ENCODE results near the gene RALGPS1.

Gene RALGPS1

DNA sequence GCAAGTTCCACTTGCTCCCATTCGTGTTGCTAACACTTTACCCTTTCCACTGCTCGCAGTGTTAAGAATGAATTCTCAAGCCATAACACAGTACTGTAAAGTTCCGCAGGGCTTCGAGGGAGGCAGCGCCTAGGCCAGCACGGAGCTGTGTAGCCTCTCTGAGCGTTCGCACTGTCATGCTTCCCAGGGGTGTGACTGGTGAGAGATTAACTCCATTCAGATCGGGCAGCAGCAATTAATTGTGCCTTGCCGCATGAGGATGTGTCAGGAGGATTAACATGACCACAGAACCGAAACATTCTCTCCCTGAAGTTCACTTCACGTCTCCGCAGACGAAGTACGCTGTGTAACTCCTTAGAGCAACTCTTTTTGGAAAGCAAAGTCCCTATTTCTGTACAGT lies 30.9 kb upstream of the RALGPS1 start:
- Histone ChIP-seq H3K4me1 (ENCODE audit: control insufficient read depth, low read depth, low read length) (peaks cover 8% of the 10 kb centered on the region), H3K36me3 (ENCODE audit: control insufficient read depth, low read depth, low read length) (peaks cover 27% of the 10 kb centered on the region), H3K4me3 (ENCODE audit: low read length) (no peak overlapping the region), H3K9ac (ENCODE audit: low read length) (no peak overlapping the region), H3K9me3 (ENCODE audit: control insufficient read depth, low read depth, low read length) (no peaks in the 10 kb centered on the region), H3K27me3 (ENCODE audit: control insufficient read depth, insufficient read depth, low read length) (no peaks in the 10 kb centered on the region), H3K27ac (ENCODE audit: low read length) (no peak overlapping the region)

DNA sequence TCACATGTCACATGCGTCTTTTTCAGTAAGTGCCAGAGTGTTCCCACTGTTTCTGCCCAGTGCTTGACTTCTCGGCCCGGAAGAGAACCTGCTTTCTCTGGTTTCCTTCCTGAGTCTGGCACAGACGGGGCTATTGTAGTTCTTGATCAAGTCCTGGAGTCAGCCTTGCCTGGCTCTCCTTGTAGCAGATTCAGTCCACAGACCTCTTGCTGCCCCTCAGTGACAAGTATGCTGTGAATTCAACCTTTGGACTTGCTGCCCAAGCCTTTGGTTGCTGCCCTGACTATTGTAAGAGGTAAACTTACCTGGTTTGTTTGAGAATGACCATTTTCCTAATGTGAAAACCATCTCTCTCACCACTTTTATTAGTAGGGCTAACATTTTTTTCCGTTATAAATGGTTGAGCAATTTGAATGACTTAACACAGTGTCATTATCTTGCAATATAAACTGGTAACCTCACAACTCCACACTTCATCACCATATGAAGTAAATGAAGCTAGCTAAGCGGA lies 29.4 kb upstream of the RALGPS1 start:
- Histone ChIP-seq H3K4me1 (ENCODE audit: control insufficient read depth, low read depth, low read length) (peaks cover 8% of the 10 kb centered on the region), H3K4me3 (ENCODE audit: low read length) (no peak overlapping the region), H3K27ac (ENCODE audit: low read length) (no peak overlapping the region), H3K36me3 (ENCODE audit: control insufficient read depth, low read depth, low read length) (peaks cover 14% of the 10 kb centered on the region), H3K27me3 (ENCODE audit: control insufficient read depth, insufficient read depth, low read length) (no peaks in the 10 kb centered on the region), H3K9ac (ENCODE audit: low read length) (no peak overlapping the region), H3K9me3 (ENCODE audit: control insufficient read depth, low read depth, low read length) (no peaks in the 10 kb centered on the region)

DNA sequence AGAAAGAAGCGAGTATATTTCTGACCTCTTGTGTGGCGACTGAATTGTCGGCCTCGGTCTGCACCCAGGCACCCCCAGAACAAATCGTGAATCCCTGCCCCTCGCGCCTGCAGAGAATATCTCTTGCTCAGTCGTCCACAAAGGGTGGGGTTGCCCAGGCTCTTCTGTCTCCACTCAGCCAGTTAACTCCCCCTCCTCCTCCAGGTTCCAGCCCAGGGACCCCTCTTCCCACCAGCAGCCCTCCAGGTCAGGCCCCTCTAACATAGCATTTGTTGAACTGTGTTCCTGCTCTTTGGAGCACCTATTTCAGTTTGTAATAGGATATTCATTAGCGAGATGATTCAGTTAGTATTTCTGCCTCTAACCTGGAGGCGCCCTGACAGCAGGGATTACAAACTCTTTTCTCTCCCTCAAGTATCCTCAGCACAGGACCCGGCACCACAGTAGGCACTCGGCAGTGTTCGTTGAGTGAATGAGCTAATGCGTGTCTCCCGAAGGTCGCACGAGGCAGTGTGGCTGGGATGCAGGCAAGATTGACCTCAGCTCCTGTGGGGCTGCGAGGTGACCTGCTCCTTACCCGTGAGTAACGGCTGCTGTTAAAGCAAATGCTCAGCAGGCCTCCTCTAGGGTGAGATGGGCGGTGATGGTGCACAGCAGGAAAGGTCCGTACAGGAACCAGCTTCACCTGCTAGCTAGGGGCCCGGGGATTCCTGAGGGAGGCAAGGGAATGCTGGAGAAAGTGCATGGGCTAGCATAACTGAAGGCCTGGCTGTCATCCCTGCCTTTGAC lies 28.4 kb upstream of the RALGPS1 start:
- Histone ChIP-seq H3K36me3 (ENCODE audit: control insufficient read depth, low read depth, low read length) (peaks cover 6% of the 10 kb centered on the region), H3K4me3 (ENCODE audit: low read length) (no peak overlapping the region), H3K27me3 (ENCODE audit: control insufficient read depth, insufficient read depth, low read length) (no peaks in the 10 kb centered on the region), H3K27ac (ENCODE audit: low read length) (no peak overlapping the region), H3K4me1 (ENCODE audit: control insufficient read depth, low read depth, low read length) (peaks cover 8% of the 10 kb centered on the region), H3K9me3 (ENCODE audit: control insufficient read depth, low read depth, low read length) (no peaks in the 10 kb centered on the region), H3K9ac (ENCODE audit: low read length) (no peak overlapping the region)

DNA sequence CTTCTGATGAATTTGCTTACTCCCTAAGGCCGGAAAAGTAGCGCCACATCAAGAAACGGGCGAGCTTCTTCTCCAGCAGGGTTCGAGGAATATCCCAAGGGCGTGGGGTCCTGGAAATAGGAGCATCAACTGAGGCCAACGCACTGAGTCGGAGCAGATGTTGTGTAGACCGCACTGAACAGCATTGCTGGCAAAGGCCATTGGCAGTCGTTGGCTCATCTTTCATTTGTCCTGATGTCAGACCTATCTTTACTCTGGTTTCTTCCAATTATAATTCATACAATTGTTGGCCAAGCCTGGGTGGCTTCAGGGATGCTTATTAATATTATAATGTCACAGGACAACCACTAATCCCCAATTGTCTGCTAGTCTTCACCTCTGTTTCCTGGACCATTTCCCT lies 27.7 kb upstream of the RALGPS1 start:
- Histone ChIP-seq H3K4me1 (ENCODE audit: control insufficient read depth, low read depth, low read length) (peaks cover 8% of the 10 kb centered on the region), H3K36me3 (ENCODE audit: control insufficient read depth, low read depth, low read length) (peaks cover 3% of the 10 kb centered on the region), H3K4me3 (ENCODE audit: low read length) (no peak overlapping the region), H3K9ac (ENCODE audit: low read length) (no peak overlapping the region), H3K9me3 (ENCODE audit: control insufficient read depth, low read depth, low read length) (no peaks in the 10 kb centered on the region), H3K27ac (ENCODE audit: low read length) (no peak overlapping the region), H3K27me3 (ENCODE audit: control insufficient read depth, insufficient read depth, low read length) (no peaks in the 10 kb centered on the region)

DNA sequence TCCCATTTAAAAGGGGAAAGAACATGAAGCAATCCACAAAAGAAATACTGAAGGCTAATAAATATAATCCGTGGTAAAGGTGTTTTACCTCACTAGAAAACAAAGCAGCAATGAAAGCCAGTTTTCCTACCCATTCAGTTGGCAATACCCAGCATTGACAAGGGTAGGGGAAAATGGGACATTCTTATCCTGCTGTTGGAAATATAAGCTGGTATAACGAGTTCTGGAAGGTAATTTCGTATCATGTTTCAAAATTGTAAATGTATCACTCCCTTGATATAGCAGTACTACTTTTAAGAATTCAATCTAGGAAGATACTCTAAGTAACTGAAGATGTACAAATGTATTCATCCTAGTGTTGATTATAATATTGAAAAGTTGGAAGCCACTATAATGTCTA lies 22.9 kb upstream of the RALGPS1 start:
- Histone ChIP-seq H3K4me1 (ENCODE audit: control insufficient read depth, low read depth, low read length) (no peaks in the 10 kb centered on the region), H3K36me3 (ENCODE audit: control insufficient read depth, low read depth, low read length) (no peaks in the 10 kb centered on the region), H3K9me3 (ENCODE audit: control insufficient read depth, low read depth, low read length) (no peaks in the 10 kb centered on the region), H3K9ac (ENCODE audit: low read length) (no peak overlapping the region), H3K4me3 (ENCODE audit: low read length) (no peak overlapping the region), H3K27ac (ENCODE audit: low read length) (no peak overlapping the region), H3K27me3 (ENCODE audit: control insufficient read depth, insufficient read depth, low read length) (no peaks in the 10 kb centered on the region)

GRCh38 chr9:126893079-126893478 lies 21.5 kb upstream of the RALGPS1 start:
- no peak overlapping the region for H3K9ac ChIP-seq (ENCODE audit: low read length)

GRCh38 chr9:126894052-126894603 lies 20.5 kb upstream of the RALGPS1 start:
- Histone ChIP-seq H3K36me3 (ENCODE audit: control insufficient read depth, low read depth, low read length) (no peaks in the 10 kb centered on the region), H3K27me3 (ENCODE audit: control insufficient read depth, insufficient read depth, low read length) (no peaks in the 10 kb centered on the region), H3K9ac (ENCODE audit: low read length) (no peak overlapping the region), H3K9me3 (ENCODE audit: control insufficient read depth, low read depth, low read length) (no peaks in the 10 kb centered on the region), H3K27ac (ENCODE audit: low read length) (no peak overlapping the region), H3K4me3 (ENCODE audit: low read length) (no peak overlapping the region), H3K4me1 (ENCODE audit: control insufficient read depth, low read depth, low read length) (no peaks in the 10 kb centered on the region)

More at GRCh38 chr9:126893079-126893478, 21.5 kb upstream of the RALGPS1 start:
- no peaks in the 10 kb centered on the region for H3K36me3 ChIP-seq (ENCODE audit: control insufficient read depth, low read depth, low read length)
- H3K4me1 ChIP-seq (ENCODE audit: control insufficient read depth, low read depth, low read length), result no peaks in the 10 kb centered on the region
- H3K9me3 ChIP-seq (ENCODE audit: control insufficient read depth, low read depth, low read length), result no peaks in the 10 kb centered on the region
- no peak overlapping the region for H3K4me3 ChIP-seq (ENCODE audit: low read length)
- no peak overlapping the region for H3K27ac ChIP-seq (ENCODE audit: low read length)
- no peaks in the 10 kb centered on the region for H3K27me3 ChIP-seq (ENCODE audit: control insufficient read depth, insufficient read depth, low read length)

GRCh38 chr9:126902210-126902609 lies 12.4 kb upstream of the RALGPS1 start:
- Histone ChIP-seq H3K27ac (ENCODE audit: low read length) (no peak overlapping the region), H3K4me3 (ENCODE audit: low read length) (no peak overlapping the region), H3K4me1 (ENCODE audit: control insufficient read depth, low read depth, low read length) (peaks cover 4% of the 10 kb centered on the region), H3K9me3 (ENCODE audit: control insufficient read depth, low read depth, low read length) (no peaks in the 10 kb centered on the region), H3K27me3 (ENCODE audit: control insufficient read depth, insufficient read depth, low read length) (no peaks in the 10 kb centered on the region), H3K9ac (ENCODE audit: low read length) (no peak overlapping the region), H3K36me3 (ENCODE audit: control insufficient read depth, low read depth, low read length) (no peaks in the 10 kb centered on the region)

DNA sequence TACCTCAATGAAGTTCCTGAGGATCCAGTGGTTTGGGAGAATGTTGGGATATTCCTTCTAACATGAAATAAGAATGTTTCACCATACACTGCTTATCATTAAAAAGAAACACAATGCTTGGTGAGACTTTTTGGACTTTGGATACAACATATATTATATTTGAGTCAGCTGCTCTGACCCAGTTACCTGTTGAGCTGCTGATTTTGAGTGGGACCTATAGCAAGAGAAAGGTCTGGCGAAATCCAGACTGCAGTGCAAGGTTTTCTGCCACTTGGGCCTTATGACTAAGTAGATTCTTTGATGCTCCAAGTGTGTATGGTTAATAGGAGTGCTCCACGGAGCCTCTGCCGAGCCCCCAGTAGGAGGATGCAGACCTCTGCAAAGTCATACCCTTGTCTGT lies 10.0 kb upstream of the RALGPS1 start:
- H3K27me3 ChIP-seq (ENCODE audit: control insufficient read depth, insufficient read depth, low read length), result no peaks in the 10 kb centered on the region
- peaks cover 7% of the 10 kb centered on the region for H3K4me1 ChIP-seq (ENCODE audit: control insufficient read depth, low read depth, low read length)
- no peak overlapping the region for H3K27ac ChIP-seq (ENCODE audit: low read length)
- no peaks in the 10 kb centered on the region for H3K9me3 ChIP-seq (ENCODE audit: control insufficient read depth, low read depth, low read length)
- H3K36me3 ChIP-seq (ENCODE audit: control insufficient read depth, low read depth, low read length), result no peaks in the 10 kb centered on the region
- no peak overlapping the region for H3K9ac ChIP-seq (ENCODE audit: low read length)
- H3K4me3 ChIP-seq (ENCODE audit: low read length), result no peak overlapping the region

- Histone ChIP-seq H3K27me3 (ENCODE audit: control insufficient read depth, insufficient read depth, low read length) (no peaks in the 10 kb centered on the region), H3K9ac (ENCODE audit: low read length) (no peak overlapping the region), H3K9me3 (ENCODE audit: control insufficient read depth, low read depth, low read length) (no peaks in the 10 kb centered on the region), H3K36me3 (ENCODE audit: control insufficient read depth, low read depth, low read length) (no peaks in the 10 kb centered on the region), H3K27ac (ENCODE audit: low read length) (no peak overlapping the region), H3K4me3 (ENCODE audit: low read length) (no peak overlapping the region), H3K4me1 (ENCODE audit: control insufficient read depth, low read depth, low read length) (peaks cover 7% of the 10 kb centered on the region)
Observed at GRCh38 chr9:126906091-126906490, 8.5 kb upstream of the RALGPS1 start.

- H3K27ac ChIP-seq (ENCODE audit: low read length), result no peak overlapping the region
- H3K9me3 ChIP-seq (ENCODE audit: control insufficient read depth, low read depth, low read length), result no peaks in the 10 kb centered on the region
- no peak overlapping the region for H3K4me3 ChIP-seq (ENCODE audit: low read length)
- peaks cover 7% of the 10 kb centered on the region for H3K4me1 ChIP-seq (ENCODE audit: control insufficient read depth, low read depth, low read length)
- no peaks in the 10 kb centered on the region for H3K27me3 ChIP-seq (ENCODE audit: control insufficient read depth, insufficient read depth, low read length)
- H3K36me3 ChIP-seq (ENCODE audit: control insufficient read depth, low read depth, low read length), result no peaks in the 10 kb centered on the region
- H3K9ac ChIP-seq (ENCODE audit: low read length), result no peak overlapping the region
Observed at GRCh38 chr9:126907058-126907457, 7.5 kb upstream of the RALGPS1 start.

All from iPS-18a (cell line).